Measurements from ENCODE around the gene DNAJC13.
"Not testable (repeated sequence)": the region's sequence is repeated elsewhere in the genome, so short reads cannot be mapped to it uniquely, and the experiment has no call there.

The DNAJC13 gene

GRCh38 chr3:132545471-132545870 lies 128.2 kb downstream of the DNAJC13 start:
- DNase-seq = no peak

GRCh38 chr3:132549169-132549568 lies 131.9 kb downstream of the DNAJC13 start:
- no peak for DNase-seq

- no peak for DNase-seq
Observed at GRCh38 chr3:132549890-132550578, 132.7 kb downstream of the DNAJC13 start.

- DNase-seq = no peak
Observed at GRCh38 chr3:132550579-132551305, 133.4 kb downstream of the DNAJC13 start.

GRCh38 chr3:132553826-132554225 lies 136.5 kb downstream of the DNAJC13 start:
- DNase-seq = no peak

- DNase-seq = no peak
Observed at GRCh38 chr3:132554437-132554836, 137.1 kb downstream of the DNAJC13 start.

GRCh38 chr3:132555306-132556035 lies 138.2 kb downstream of the DNAJC13 start:
- no peak for DNase-seq

GRCh38 chr3:132556036-132556386 lies 138.7 kb downstream of the DNAJC13 start:
- not testable (repeated sequence) for DNase-seq

GRCh38 chr3:132556508-132557159 lies 139.3 kb downstream of the DNAJC13 start:
- no peak for DNase-seq

GRCh38 chr3:132561003-132561402 lies 143.7 kb downstream of the DNAJC13 start:
- DNase-seq = no peak

GRCh38 chr3:132563420-132564069 lies 146.2 kb downstream of the DNAJC13 start:
- DNase-seq = no peak

GRCh38 chr3:132564070-132564465 lies 146.8 kb downstream of the DNAJC13 start:
- DNase-seq = no peak

- no peak for DNase-seq
Observed at GRCh38 chr3:132568422-132568821, 151.1 kb downstream of the DNAJC13 start.

GRCh38 chr3:132569153-132569552 lies 151.9 kb downstream of the DNAJC13 start:
- DNase-seq = no peak

GRCh38 chr3:132569580-132569979 lies 152.3 kb downstream of the DNAJC13 start:
- DNase-seq = no peak

GRCh38 chr3:132570016-132570415 lies 152.7 kb downstream of the DNAJC13 start:
- no peak for DNase-seq

- DNase-seq = no peak
Observed at GRCh38 chr3:132573797-132574211, 156.5 kb downstream of the DNAJC13 start.

GRCh38 chr3:132587401-132587800 lies 170.1 kb downstream of the DNAJC13 start:
- no peak for DNase-seq
